Panc1 (cell line): ENCODE measurements around the gene KRTAP4-1. TPM values are rescaled to one million over a fixed set of nuclear protein-coding genes. Genes with fewer than 3 reads are reported as not detected.

Experiments
- ATAC-seq: fragments of 200-7000 bp; cut with Tn5 transposase; 2 replicates; pipeline ENCODE4 v1.9.1; 2020; ENCODE audit warnings: mild to moderate bottlenecking, moderate library complexity
- BruUV-seq: library from RNA; stranded (reverse); fragments of 400-500 nt; replicated peaks from 2 replicates; lab custom pipeline; 2021; lab: Mats Ljungman, UMichigan
- CTCF ChIA-PET: fragments of 300-600 bp; sonication (Branson Sonifier 250); formaldehyde crosslinking; loops from one replicate; lab custom pipeline; 2022; ENCODE audit warnings: antibody characterized with exemption; lab: Charles Lee
- POLR2A ChIA-PET: fragments of 300-600 bp; sonication (Branson Sonifier 250); formaldehyde crosslinking; loops from one replicate; lab custom pipeline; 2022; ENCODE audit warnings: antibody characterized with exemption; lab: Charles Lee
- DNase-seq: peaks from one replicate; pipeline ENCODE4 v3.0.0-alpha.2; 2010; ENCODE audit warnings: low read depth, low spot score
- H3K27ac ChIP-seq: 2 replicates; pipeline ENCODE4 v1.5.1; 2011; ENCODE audit warnings: mild to moderate bottlenecking, low read length, inconsistent platforms
- H3K27me3 ChIP-seq: fragments of 200-500 bp; sonication (Bioruptor generic); 2 replicates; pipeline ENCODE4 v1.6.0; 2014; ENCODE audit warnings: low read length, inconsistent platforms; ENCODE audit not compliant: control insufficient read depth, insufficient read depth
- H3K36me3 ChIP-seq: fragments of 200-500 bp; sonication (Bioruptor generic); 2 replicates; pipeline ENCODE4 v1.5.1; 2014; ENCODE audit warnings: inconsistent platforms, mild to moderate bottlenecking, low read length, moderate library complexity; ENCODE audit not compliant: control insufficient read depth, insufficient read depth
- H3K4me1 ChIP-seq: 2 replicates; pipeline ENCODE4 v1.5.1; 2011; ENCODE audit warnings: inconsistent platforms, mild to moderate bottlenecking, low read length, moderate library complexity; ENCODE audit not compliant: control insufficient read depth, insufficient read depth
- H3K4me3 ChIP-seq, 2 experiments: 2 replicates each; pipeline ENCODE4 v1.5.1; 2011 to 2012; ENCODE audit warnings: low read depth in 2 of 2, low read length in 2 of 2, mild to moderate bottlenecking in 2 of 2, inconsistent platforms in 1 of 2, moderate library complexity in 1 of 2
- H3K9me3 ChIP-seq: fragments of 200-500 bp; sonication (Bioruptor generic); 2 replicates; pipeline ENCODE4 v1.5.1; 2014; ENCODE audit warnings: low read depth, mild to moderate bottlenecking, inconsistent platforms, low read length, moderate library complexity; ENCODE audit not compliant: control insufficient read depth, insufficient read depth
- CTCF ChIP-seq: fragments of 450-650 bp; IDR thresholded peaks from 2 replicates; pipeline ENCODE4 v1.5.1; 2017; ENCODE audit warnings: mild to moderate bottlenecking
- POLR2AphosphoS5 ChIP-seq: IDR thresholded peaks from 2 replicates; pipeline ENCODE4 v1.6.1; 2012; ENCODE audit warnings: mild to moderate bottlenecking, low read depth, low read length, moderate library complexity
- SIN3A ChIP-seq: IDR thresholded peaks from 2 replicates; pipeline ENCODE4 v1.6.1; 2012; ENCODE audit warnings: low read depth, mild to moderate bottlenecking, low read length, moderate library complexity, borderline replicate concordance; ENCODE audit not compliant: insufficient read depth
- TCF7L2 ChIP-seq: IDR thresholded peaks from 2 replicates; pipeline ENCODE4 v1.6.1; 2011; ENCODE audit warnings: mild to moderate bottlenecking, low read depth, low read length, inconsistent platforms
- in situ Hi-C: cut with HindIII; loops from 2 replicates; pipeline ENCODE4 v1.10.0; 2016; ENCODE audit warnings: low sequenced_read_pairs, low pct_unique_long_range_greater_than_20kb
- intact Hi-C: fragments of 100-400 bp; cut with micrococcal nuclease; formaldehyde crosslinking; loops from one replicate; pipeline ENCODE4 v1.10.0; 2022; ENCODE audit not compliant: unreplicated experiment
- total RNA-seq: library from RNA; stranded (reverse); gene quantifications from one replicate; pipeline ENCODE4 v1.2.1, GENCODE V29; 2021; ENCODE audit not compliant: unreplicated experiment
- TF ChIP-seq, protein P1 (sequence below), 2 experiments: IDR thresholded peaks; 2 replicates each; pipeline ENCODE4 v1.6.1; 2011 to 2012; ENCODE audit warnings: low read depth in 2 of 2, control low read depth in 1 of 2, low read length in 1 of 2, mild to moderate bottlenecking in 1 of 2, moderate library complexity in 1 of 2; ENCODE audit not compliant: insufficient read depth in 1 of 2

The KRTAP4-1 gene
- total RNA-seq, 1 experiment from 2014 or later, result not detected

DNA sequence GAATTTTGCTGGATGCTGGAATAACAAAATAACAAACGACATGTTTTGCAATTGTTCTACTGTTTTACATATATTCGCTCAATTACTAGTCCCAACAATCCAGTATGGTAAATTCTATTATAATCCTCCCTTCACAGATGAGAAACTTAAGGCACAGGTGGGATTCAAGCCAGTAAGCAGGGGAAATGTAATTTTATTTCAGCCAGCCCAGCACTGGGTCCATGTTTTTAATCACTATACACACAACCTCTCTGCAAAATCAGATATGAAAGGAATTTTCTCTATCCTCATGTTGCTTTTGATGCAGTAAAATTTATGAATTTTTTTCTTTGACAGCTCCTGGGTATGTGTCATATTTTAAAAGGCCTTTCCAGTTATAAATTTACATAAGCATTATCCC is 39.5 kb downstream of the KRTAP4-1 start:
- no peaks in the 10 kb centered on the region for H3K27me3 ChIP-seq
- no peak for DNase-seq
- BruUV-seq, result no TSS peak
- H3K27ac ChIP-seq, result no peak overlapping the region
- in situ Hi-C loops (no loop called here), intact Hi-C loops (no loop called here)
- TF ChIP-seq CTCF (no peak), TCF7L2 (no peak), SIN3A (no peak), POLR2AphosphoS5 (no peak)
- TF ChIP-seq, protein P1, sequence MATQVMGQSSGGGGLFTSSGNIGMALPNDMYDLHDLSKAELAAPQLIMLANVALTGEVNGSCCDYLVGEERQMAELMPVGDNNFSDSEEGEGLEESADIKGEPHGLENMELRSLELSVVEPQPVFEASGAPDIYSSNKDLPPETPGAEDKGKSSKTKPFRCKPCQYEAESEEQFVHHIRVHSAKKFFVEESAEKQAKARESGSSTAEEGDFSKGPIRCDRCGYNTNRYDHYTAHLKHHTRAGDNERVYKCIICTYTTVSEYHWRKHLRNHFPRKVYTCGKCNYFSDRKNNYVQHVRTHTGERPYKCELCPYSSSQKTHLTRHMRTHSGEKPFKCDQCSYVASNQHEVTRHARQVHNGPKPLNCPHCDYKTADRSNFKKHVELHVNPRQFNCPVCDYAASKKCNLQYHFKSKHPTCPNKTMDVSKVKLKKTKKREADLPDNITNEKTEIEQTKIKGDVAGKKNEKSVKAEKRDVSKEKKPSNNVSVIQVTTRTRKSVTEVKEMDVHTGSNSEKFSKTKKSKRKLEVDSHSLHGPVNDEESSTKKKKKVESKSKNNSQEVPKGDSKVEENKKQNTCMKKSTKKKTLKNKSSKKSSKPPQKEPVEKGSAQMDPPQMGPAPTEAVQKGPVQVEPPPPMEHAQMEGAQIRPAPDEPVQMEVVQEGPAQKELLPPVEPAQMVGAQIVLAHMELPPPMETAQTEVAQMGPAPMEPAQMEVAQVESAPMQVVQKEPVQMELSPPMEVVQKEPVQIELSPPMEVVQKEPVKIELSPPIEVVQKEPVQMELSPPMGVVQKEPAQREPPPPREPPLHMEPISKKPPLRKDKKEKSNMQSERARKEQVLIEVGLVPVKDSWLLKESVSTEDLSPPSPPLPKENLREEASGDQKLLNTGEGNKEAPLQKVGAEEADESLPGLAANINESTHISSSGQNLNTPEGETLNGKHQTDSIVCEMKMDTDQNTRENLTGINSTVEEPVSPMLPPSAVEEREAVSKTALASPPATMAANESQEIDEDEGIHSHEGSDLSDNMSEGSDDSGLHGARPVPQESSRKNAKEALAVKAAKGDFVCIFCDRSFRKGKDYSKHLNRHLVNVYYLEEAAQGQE (IDR thresholded peaks at IDR 0.05; ENCODE audit: insufficient read depth in 1 of 2, low read depth in 2 of 2, low read length in 1 of 2), result no peak
- H3K9me3 ChIP-seq, result no peaks in the 10 kb centered on the region
- ATAC-seq, result no peak
- H3K4me1 ChIP-seq, result no peaks in the 10 kb centered on the region
- ChIA-PET POLR2A (no interaction called here), CTCF (no interaction called here)
- H3K36me3 ChIP-seq, result no peaks in the 10 kb centered on the region
- H3K4me3 ChIP-seq, result no peak overlapping the region

- no peak overlapping the region for H3K4me3 ChIP-seq
- no peaks in the 10 kb centered on the region for H3K27me3 ChIP-seq
- intact Hi-C loops, result no loop called here
- no peak overlapping the region for H3K27ac ChIP-seq
- ChIA-PET POLR2A (no interaction called here), CTCF (no interaction called here)
- H3K4me1 ChIP-seq, result no peaks in the 10 kb centered on the region
- H3K9me3 ChIP-seq, result no peaks in the 10 kb centered on the region
- ATAC-seq, result no peak
- in situ Hi-C loops, result no loop called here
- no peak for TF ChIP-seq TCF7L2
- TF ChIP-seq SIN3A, result no peak
- no peak for TF ChIP-seq POLR2AphosphoS5
- TF ChIP-seq, protein P1 (IDR thresholded peaks at IDR 0.05; ENCODE audit: insufficient read depth in 1 of 2, low read depth in 2 of 2, low read length in 1 of 2), result no peak
- no peak for TF ChIP-seq CTCF
- no peak for DNase-seq
- no TSS peak for BruUV-seq
- no peaks in the 10 kb centered on the region for H3K36me3 ChIP-seq
Observed at GRCh38 chr17:41144846-41145245, 39.9 kb downstream of the KRTAP4-1 start.
